GM18508 (cell line): Measurements from ENCODE around the gene INTS2.
"Not testable (repeated sequence)": the region's sequence is repeated elsewhere in the genome, so short reads cannot be mapped to it uniquely, and the experiment has no call there.

Experiments used
- ATAC-seq: cut with Tn5 transposase; IDR thresholded peaks from one replicate; pipeline ENCODE4 v1.9.1; 2021; ENCODE audit warnings: moderate number of reproducible peaks; ENCODE audit not compliant: insufficient read depth, unreplicated experiment

Gene INTS2

GRCh38 chr17:61860397-61860796 lies 67.4 kb downstream of the INTS2 start:
- not testable (repeated sequence) for ATAC-seq

GRCh38 chr17:61856035-61856434 lies 71.7 kb downstream of the INTS2 start:
- no peak for ATAC-seq

- ATAC-seq = no peak
Observed at GRCh38 chr17:61852857-61853256, 74.9 kb downstream of the INTS2 start.

GRCh38 chr17:61849674-61850073 lies 78.1 kb downstream of the INTS2 start:
- ATAC-seq = no peak

GRCh38 chr17:61848896-61849295 lies 78.9 kb downstream of the INTS2 start:
- ATAC-seq = no peak

GRCh38 chr17:61848247-61848646 lies 79.5 kb downstream of the INTS2 start:
- ATAC-seq = no peak

- ATAC-seq = no peak
Observed at GRCh38 chr17:61847659-61848058, 80.1 kb downstream of the INTS2 start.

GRCh38 chr17:61846761-61847375 lies 80.9 kb downstream of the INTS2 start:
- no peak for ATAC-seq

GRCh38 chr17:61846088-61846487 lies 81.7 kb downstream of the INTS2 start:
- no peak for ATAC-seq

GRCh38 chr17:61843435-61843834 lies 84.3 kb downstream of the INTS2 start:
- ATAC-seq = no peak

GRCh38 chr17:61842899-61843298 lies 84.9 kb downstream of the INTS2 start:
- ATAC-seq = no peak

GRCh38 chr17:61839300-61839786 lies 88.4 kb downstream of the INTS2 start:
- no peak for ATAC-seq

GRCh38 chr17:61837175-61838051 lies 90.4 kb downstream of the INTS2 start:
- ATAC-seq = no peak

- no peak for ATAC-seq
Observed at GRCh38 chr17:61836266-61837174, 91.3 kb downstream of the INTS2 start.

GRCh38 chr17:61835606-61836005 lies 92.2 kb downstream of the INTS2 start:
- no peak for ATAC-seq

GRCh38 chr17:61834610-61835009 lies 93.2 kb downstream of the INTS2 start:
- ATAC-seq = no peak

GRCh38 chr17:61833536-61834193 lies 94.1 kb downstream of the INTS2 start:
- ATAC-seq = no peak

GRCh38 chr17:61832463-61832862 lies 95.3 kb downstream of the INTS2 start:
- ATAC-seq = no peak

- ATAC-seq = no peak
Observed at GRCh38 chr17:61831099-61831498, 96.7 kb downstream of the INTS2 start.

- ATAC-seq = no peak
Observed at GRCh38 chr17:61828694-61829093, 99.1 kb downstream of the INTS2 start.
